A673 (cell line): ENCODE data around the gene MYLK.

Experiments used
- EZH2 ChIP-seq: fragments of 200-600 bp; sonication (generic); IDR thresholded peaks from 2 replicates; pipeline ENCODE4 v1.6.1; 2017; ENCODE audit warnings: borderline replicate concordance, low read depth, mild to moderate bottlenecking, mixed read lengths, antibody characterized with exemption, low read length; ENCODE audit not compliant: poor library complexity, severe bottlenecking
- TF ChIP-seq, protein P1 (sequence below): fragments of 300-800, 200-600 bp; sonication (generic); conservative IDR thresholded peaks from 2 replicates; pipeline ENCODE4 v1.5.1; 2017; ENCODE audit warnings: low read depth, mild to moderate bottlenecking, antibody characterized with exemption, low read length, moderate library complexity, mixed read lengths

DNA sequence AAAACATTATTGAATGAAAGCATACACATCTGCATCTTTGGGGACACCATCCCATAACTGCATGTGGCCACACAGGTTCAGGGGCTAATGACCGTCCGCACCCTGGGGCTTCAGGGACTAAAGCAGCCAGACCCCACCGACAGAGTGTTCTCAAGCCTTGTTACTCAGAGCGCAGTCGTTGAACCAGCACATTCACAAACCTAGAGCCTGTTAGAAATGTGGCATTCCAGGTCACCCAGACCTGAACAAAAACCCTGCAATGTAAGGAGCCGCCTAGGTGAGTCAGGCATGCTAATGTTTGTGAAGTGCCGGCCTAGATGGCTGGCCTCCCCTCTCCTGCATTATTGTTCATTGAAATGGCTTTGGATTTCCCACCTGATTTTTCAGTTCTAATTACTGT, 247.0 kb downstream of the MYLK start:
- TF ChIP-seq, protein P1, sequence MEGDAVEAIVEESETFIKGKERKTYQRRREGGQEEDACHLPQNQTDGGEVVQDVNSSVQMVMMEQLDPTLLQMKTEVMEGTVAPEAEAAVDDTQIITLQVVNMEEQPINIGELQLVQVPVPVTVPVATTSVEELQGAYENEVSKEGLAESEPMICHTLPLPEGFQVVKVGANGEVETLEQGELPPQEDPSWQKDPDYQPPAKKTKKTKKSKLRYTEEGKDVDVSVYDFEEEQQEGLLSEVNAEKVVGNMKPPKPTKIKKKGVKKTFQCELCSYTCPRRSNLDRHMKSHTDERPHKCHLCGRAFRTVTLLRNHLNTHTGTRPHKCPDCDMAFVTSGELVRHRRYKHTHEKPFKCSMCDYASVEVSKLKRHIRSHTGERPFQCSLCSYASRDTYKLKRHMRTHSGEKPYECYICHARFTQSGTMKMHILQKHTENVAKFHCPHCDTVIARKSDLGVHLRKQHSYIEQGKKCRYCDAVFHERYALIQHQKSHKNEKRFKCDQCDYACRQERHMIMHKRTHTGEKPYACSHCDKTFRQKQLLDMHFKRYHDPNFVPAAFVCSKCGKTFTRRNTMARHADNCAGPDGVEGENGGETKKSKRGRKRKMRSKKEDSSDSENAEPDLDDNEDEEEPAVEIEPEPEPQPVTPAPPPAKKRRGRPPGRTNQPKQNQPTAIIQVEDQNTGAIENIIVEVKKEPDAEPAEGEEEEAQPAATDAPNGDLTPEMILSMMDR = no peak
- TF ChIP-seq EZH2 = no peak
